K562 (cell line): ENCODE measurements around the gene TTC33. TPM values are rescaled to one million over a fixed set of nuclear protein-coding genes. Genes with fewer than 3 reads are reported as not detected.
A peak's percentile ranks its signal among the peaks of the same experiment; 100 is the strongest.

Source experiments
- ASH1L ChIP-seq: fragments of 450-650 bp; IDR thresholded peaks from 2 replicates; pipeline ENCODE4 v1.6.1; 2018; ENCODE audit warnings: borderline replicate concordance, mild to moderate bottlenecking, low read depth; ENCODE audit not compliant: partially characterized antibody
- ATF1 ChIP-seq, 2 experiments: fragments of 450-650 bp in 1 of 2; IDR thresholded peaks; 2 replicates each; pipeline ENCODE4 v1.6.1; 2016; ENCODE audit warnings: missing compliant biosample characterization in 1 of 2, missing genetic modification characterization in 1 of 2
- CHCHD3 ChIP-seq: fragments of 250-450 bp; sonication (Bioruptor Pico); IDR thresholded peaks from 2 replicates; pipeline ENCODE4 v2.1.2; 2022; ENCODE audit warnings: mild to moderate bottlenecking
- ELF1 ChIP-seq: fragments of 200-800 bp; sonication (Bioruptor generic); IDR thresholded peaks from 2 replicates; pipeline ENCODE4 v1.6.1; 2016; ENCODE audit warnings: missing genetic modification characterization, missing compliant biosample characterization
- GATA2 ChIP-seq: sonication (generic); formaldehyde crosslinking; IDR thresholded peaks from 2 replicates; pipeline ENCODE4 v1.4.0; 2020; ENCODE audit warnings: mild to moderate bottlenecking, missing genetic modification reagents
- GATAD2B ChIP-seq: fragments of 450-650 bp; IDR thresholded peaks from 2 replicates; pipeline ENCODE4 v1.6.1; 2017; ENCODE audit warnings: mild to moderate bottlenecking, borderline replicate concordance
- GTF2A2 ChIP-seq: IDR thresholded peaks from 2 replicates; pipeline ENCODE4 v1.6.1; 2016; ENCODE audit warnings: mild to moderate bottlenecking, missing genetic modification characterization, missing compliant biosample characterization
- HCFC1 ChIP-seq: IDR thresholded peaks from 2 replicates; pipeline ENCODE4 v1.6.1; 2012; ENCODE audit warnings: low read depth, low read length, improper control_type of control experiment
- HSF4 ChIP-seq: fragments of 250-450 bp; sonication (Bioruptor Pico); IDR thresholded peaks from 2 replicates; pipeline ENCODE4 v2.1.2; 2022; ENCODE audit warnings: mild to moderate bottlenecking, moderate library complexity, borderline replicate concordance
- IFI16 ChIP-seq: fragments of 250-450 bp; sonication (Bioruptor Pico); IDR thresholded peaks from 2 replicates; pipeline ENCODE4 v2.1.2; 2022; ENCODE audit warnings: mild to moderate bottlenecking, inconsistent platforms
- LEF1 ChIP-seq: fragments of 450-650 bp; IDR thresholded peaks from 2 replicates; pipeline ENCODE4 v1.6.1; 2016; ENCODE audit warnings: mild to moderate bottlenecking
- MTA2 ChIP-seq: fragments of 450-650 bp; IDR thresholded peaks from 2 replicates; pipeline ENCODE4 v1.6.1; 2016; ENCODE audit warnings: low read depth
- MTF1 ChIP-seq: fragments of 250-450 bp; sonication (Bioruptor Pico); IDR thresholded peaks from 2 replicates; pipeline ENCODE4 v1.9.0; 2021; ENCODE audit warnings: moderate library complexity, mild to moderate bottlenecking, inconsistent platforms, borderline replicate concordance
- NBN ChIP-seq: fragments of 450-650 bp; IDR thresholded peaks from 2 replicates; pipeline ENCODE4 v1.6.1; 2016; ENCODE audit warnings: low read depth, mild to moderate bottlenecking
- NFE2 ChIP-seq: IDR thresholded peaks from 2 replicates; pipeline ENCODE4 v1.6.1; 2014; ENCODE audit warnings: antibody characterized with exemption, low read depth
- NFE2L1 ChIP-seq: fragments of 450-650 bp; IDR thresholded peaks from 2 replicates; pipeline ENCODE4 v1.6.1; 2016; ENCODE audit warnings: missing genetic modification characterization, low read depth, mild to moderate bottlenecking, missing compliant biosample characterization, moderate library complexity, borderline replicate concordance
- NR2F6 ChIP-seq: fragments of 450-650 bp; formaldehyde crosslinking; IDR thresholded peaks from 2 replicates; pipeline ENCODE4 v1.4.0; 2020; ENCODE audit warnings: mild to moderate bottlenecking
- PCBP2 ChIP-seq: fragments of 200-400 bp; formaldehyde crosslinking; IDR thresholded peaks from 2 replicates; pipeline ENCODE4 v1.6.1; 2018; ENCODE audit warnings: low read length, low read depth, mild to moderate bottlenecking, moderate library complexity; ENCODE audit not compliant: poor library complexity, severe bottlenecking
- PML ChIP-seq: IDR thresholded peaks from 2 replicates; pipeline ENCODE4 v1.6.1; 2012; ENCODE audit warnings: low read length, inconsistent platforms
- POLR2B ChIP-seq: fragments of 450-650 bp; IDR thresholded peaks from 2 replicates; pipeline ENCODE4 v1.6.1; 2018; ENCODE audit warnings: low read depth; ENCODE audit not compliant: partially characterized antibody
- PTBP1 ChIP-seq: fragments of 200-400 bp; formaldehyde crosslinking; IDR thresholded peaks from 2 replicates; pipeline ENCODE4 v1.6.1; 2017; ENCODE audit warnings: low read depth, low read length
- SIN3B ChIP-seq: fragments of 450-650 bp; IDR thresholded peaks from 2 replicates; pipeline ENCODE4 v1.6.1; 2017; ENCODE audit warnings: low read depth, mild to moderate bottlenecking, moderate library complexity
- SIRT6 ChIP-seq: IDR thresholded peaks from one replicate; pipeline ENCODE4 v1.6.1; 2012; ENCODE audit warnings: low read depth, mild to moderate bottlenecking, control low read depth, inconsistent platforms, low read length, moderate library complexity
- SMAD4 ChIP-seq: fragments of 250-450 bp; sonication (Bioruptor Pico); conservative IDR thresholded peaks from 2 replicates; pipeline ENCODE4 v1.8.0; 2021; ENCODE audit warnings: inconsistent platforms, mild to moderate bottlenecking, moderate library complexity
- SMARCE1 ChIP-seq: fragments of 450-650 bp; IDR thresholded peaks from 2 replicates; pipeline ENCODE4 v1.7.1; 2016; ENCODE audit warnings: mild to moderate bottlenecking
- TAF1 ChIP-seq: IDR thresholded peaks from 2 replicates; pipeline ENCODE4 v1.6.1; 2011; ENCODE audit warnings: mild to moderate bottlenecking, low read length, moderate library complexity; ENCODE audit not compliant: insufficient read depth, control insufficient read depth, severe bottlenecking; ENCODE audit errors: extremely low read depth
- TFAM ChIP-seq: fragments of 250-450 bp; sonication (Bioruptor Pico); conservative IDR thresholded peaks from 2 replicates; pipeline ENCODE4 v1.5.0; 2021; ENCODE audit warnings: mild to moderate bottlenecking, moderate library complexity
- ZNF668 ChIP-seq: fragments of 250-450 bp; sonication (Bioruptor Pico); IDR thresholded peaks from 2 replicates; pipeline ENCODE4 v1.8.0; 2022; ENCODE audit warnings: mild to moderate bottlenecking, inconsistent platforms
- ZNF707 ChIP-seq: fragments of 250-450 bp; sonication (Bioruptor Pico); conservative IDR thresholded peaks from 2 replicates; pipeline ENCODE4 v1.8.0; 2022; ENCODE audit warnings: inconsistent platforms, mild to moderate bottlenecking, moderate library complexity
- polyA plus RNA-seq, 8 experiments: library from polyadenylated mRNA; depleted of rRNA in 4 of 8; stranded (reverse) in 5 of 8; unstranded in 3 of 8; fragments of >200 nt; fragmentation: Nextera tagmentation in 2 of 8; fragmentation: Illumina TruSeq in 1 of 8; extraction: Ambion mirVana in 2 of 8; extraction: Trizol in 1 of 8; gene quantifications; 2 replicates each; pipeline versions ENCODE4 v1.2.1 to v1.2.3, GENCODE V29; 2011 to 2014; ENCODE audit warnings: inconsistent platforms in 1 of 8, missing spikeins in 1 of 8
- total RNA-seq, 7 experiments: library from RNA; depleted of rRNA in 6 of 7; stranded (reverse); fragments of >200 nt in 6 of 7; fragmentation: Illumina TruSeq in 2 of 7; extraction: Trizol in 2 of 7; gene quantifications; 2 replicates each; pipeline versions ENCODE4 v1.2.1 to v1.2.3, GENCODE V29; 2011 to 2021; ENCODE audit warnings: low replicate concordance in 1 of 7
- TF ChIP-seq, protein P1 (sequence below): sonication (generic); formaldehyde crosslinking; IDR thresholded peaks from 2 replicates; pipeline ENCODE4 v1.8.0; 2022; ENCODE audit warnings: mild to moderate bottlenecking, missing genetic modification reagents
- TF ChIP-seq, protein P2 (sequence below): fragments of 450-650 bp; IDR thresholded peaks from 2 replicates; pipeline ENCODE4 v1.6.1; 2016; ENCODE audit warnings: low read depth, mild to moderate bottlenecking, moderate library complexity

Gene TTC33
- total and polyA plus RNA-seq, 9 of the 15 experiments (the other 6 are each of a cell fraction or from before 2014, with no cell fraction given) = 11.5 to 24.9 (median 21.1) TPM

DNA sequence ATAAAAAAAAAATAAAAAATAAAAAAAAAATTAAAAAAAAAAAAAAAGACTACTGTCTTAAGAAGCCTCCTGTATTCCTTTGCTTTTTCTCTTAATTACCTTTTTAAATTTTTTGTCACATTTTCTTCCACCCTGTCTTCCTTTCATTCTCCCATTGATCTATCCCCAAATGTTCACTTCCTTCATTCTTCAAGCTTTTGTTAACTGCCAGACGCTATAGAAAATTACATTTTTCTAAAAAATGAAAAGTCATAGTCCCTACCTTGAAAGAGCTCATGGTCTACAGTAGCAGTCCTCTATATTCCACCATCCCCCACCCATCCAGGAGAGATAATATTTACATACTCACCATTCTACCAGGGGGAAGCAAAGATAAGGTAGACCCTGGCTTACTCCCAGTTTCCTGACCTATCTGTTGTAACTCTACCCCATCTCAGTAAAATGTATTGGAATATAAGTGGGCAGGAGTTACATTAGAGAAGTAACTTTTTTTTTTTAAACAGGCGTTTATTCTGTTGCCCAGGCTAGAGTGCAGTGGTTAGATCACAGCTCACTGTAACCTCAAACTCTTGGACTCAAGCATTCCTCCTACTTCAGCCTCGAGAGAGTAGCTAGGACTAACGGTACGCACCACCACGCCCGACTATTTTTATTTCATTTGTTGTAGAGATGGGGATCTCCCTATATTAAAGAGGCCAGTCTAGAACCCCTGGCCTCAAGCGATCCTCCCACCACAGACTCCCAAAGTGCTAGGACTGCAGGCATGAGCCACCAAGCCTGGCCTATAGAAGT is 46.2 kb upstream of the TTC33 start (continued):
- TF ChIP-seq SIN3B (no peak), NFE2 (peak; percentile 88), NR2F6 (CRISPR knock-in tag) (no peak), PCBP2 (no peak), SMAD4 (peak; percentile 65), GATA2 (CRISPR knock-in tag) (peak; percentile 84), PTBP1 (no peak), ASH1L (peak; percentile 43), MTF1 (CRISPR knock-in tag) (no peak), GTF2A2 (tag) (no peak), ATF1 (CRISPR knock-in tag; IDR thresholded peaks at IDR 0.05) (no peak), ATF1 (tag; IDR thresholded peaks at IDR 0.05) (peak; percentile 49), SMARCE1 (peak; percentile 93), HCFC1 (peak; percentile 16; the same call in 1 of the 2 replicates), TFAM (CRISPR knock-in tag) (no peak), ELF1 (tag) (no peak), IFI16 (CRISPR knock-in tag) (no peak), ZNF707 (CRISPR knock-in tag) (no peak), NBN (peak; percentile 87; the same call in 1 of the 2 replicates), LEF1 (peak; percentile 99), ZNF668 (CRISPR knock-in tag) (no peak), SIRT6 (no peak), MTA2 (peak; percentile 80), TAF1 (no peak), POLR2B (no peak), HSF4 (no peak), GATAD2B (peak; percentile 99), PML (peak; percentile 84; the same call in 1 of the 2 replicates), NFE2L1 (tag) (peak; percentile 23; the same call in 1 of the 2 replicates), CHCHD3 (CRISPR knock-in tag) (no peak)
- TF ChIP-seq, protein P1, sequence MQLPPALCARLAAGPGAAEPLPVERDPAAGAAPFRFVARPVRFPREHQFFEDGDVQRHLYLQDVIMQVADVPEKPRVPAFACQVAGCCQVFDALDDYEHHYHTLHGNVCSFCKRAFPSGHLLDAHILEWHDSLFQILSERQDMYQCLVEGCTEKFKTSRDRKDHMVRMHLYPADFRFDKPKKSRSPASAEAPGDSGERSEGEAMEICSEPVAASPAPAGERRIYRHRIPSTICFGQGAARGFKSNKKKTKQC (CRISPR knock-in tag) = no peak
- TF ChIP-seq, protein P2, sequence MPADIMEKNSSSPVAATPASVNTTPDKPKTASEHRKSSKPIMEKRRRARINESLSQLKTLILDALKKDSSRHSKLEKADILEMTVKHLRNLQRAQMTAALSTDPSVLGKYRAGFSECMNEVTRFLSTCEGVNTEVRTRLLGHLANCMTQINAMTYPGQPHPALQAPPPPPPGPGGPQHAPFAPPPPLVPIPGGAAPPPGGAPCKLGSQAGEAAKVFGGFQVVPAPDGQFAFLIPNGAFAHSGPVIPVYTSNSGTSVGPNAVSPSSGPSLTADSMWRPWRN = peak; percentile 69
